Adrenal gland (tissue), 5 donors: ENCODE measurements around the gene SFI1.

Experiments
- CTCF ChIP-seq, 6 experiments: fragments of 450-650 bp in 4 of 6; fragments of 200-600 bp in 2 of 6; sonication (generic) in 1 of 6; IDR thresholded peaks; 1 replicate in 5 of 6; 2 replicates in 1 of 6; pipeline versions ENCODE4 v1.5.1 to v1.8.0; 2016 to 2021; ENCODE audit warnings: antibody characterized with exemption in 6 of 6, mild to moderate bottlenecking in 2 of 6, moderate library complexity in 1 of 6
- POLR2A ChIP-seq, 2 donors: fragments of 450-650 bp; IDR thresholded peaks; one replicate each; pipeline ENCODE4 v1.6.1; 2017; ENCODE audit warnings: antibody characterized with exemption in 2 of 2, mild to moderate bottlenecking in 2 of 2, moderate library complexity in 1 of 2
- donor health status: DM: no; HTN: no; CAD: no.

- TF ChIP-seq POLR2A (IDR thresholded peaks at IDR 0.05) = no peak
- TF ChIP-seq CTCF (IDR thresholded peaks at IDR 0.05) = no peak
These were observed 88.4 kb downstream of the SFI1 start for GRCh38 chr22:31584804-31585160.
